ENCODE results near the gene PPFIA2. TPM values are rescaled to one million over a fixed set of nuclear protein-coding genes. Genes with fewer than 3 reads are reported as not detected.

Gene PPFIA2
- total and polyA plus RNA-seq, 3 donors from 2014 or later = 10.5 to 22.1 (median 18.3) TPM

DNA sequence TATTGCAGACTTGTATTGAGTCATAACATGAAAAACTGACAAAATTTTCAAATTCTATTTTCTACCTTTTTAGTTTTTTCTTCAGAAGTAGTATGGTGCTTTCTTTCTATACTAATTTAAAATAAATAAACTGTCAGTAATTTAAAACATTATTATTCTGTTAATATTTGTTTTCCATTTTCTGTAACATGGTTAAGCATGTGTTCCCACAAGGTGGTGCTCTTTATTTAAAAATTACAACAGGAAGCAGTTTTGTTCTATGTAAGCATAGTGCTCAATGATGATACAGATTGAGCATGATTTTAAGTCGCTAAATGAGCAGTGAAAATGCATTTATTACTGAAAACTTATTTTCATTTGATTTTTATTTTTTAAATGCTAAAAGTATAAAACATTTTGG is 114.6 kb downstream of the PPFIA2 start:
- H3K9me3 ChIP-seq = no peaks in the 10 kb centered on the region
- TF ChIP-seq CTCF (IDR thresholded peaks at IDR 0.05) = peak in 1 of 3 experiments; percentile 43
- no peak for TF ChIP-seq POLR2A (IDR thresholded peaks at IDR 0.05)

DNA sequence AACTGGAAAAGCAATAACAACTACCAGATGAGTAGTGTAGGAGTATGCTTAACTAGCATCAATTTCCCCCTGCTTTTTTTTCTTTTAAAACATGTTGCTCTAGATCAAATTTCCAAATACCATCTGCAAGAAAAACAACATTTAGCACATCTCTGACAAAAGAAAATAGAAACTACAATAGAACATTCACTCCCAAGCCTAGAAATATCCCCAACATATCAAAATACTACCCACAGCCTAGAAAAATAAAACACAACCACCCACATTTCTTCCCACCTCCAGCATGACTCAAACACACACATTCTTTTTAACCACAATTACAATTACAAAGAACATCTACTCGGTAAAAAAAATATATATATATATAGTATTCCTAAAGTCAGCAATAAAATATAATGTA is 120.0 kb downstream of the PPFIA2 start:
- TF ChIP-seq CTCF (IDR thresholded peaks at IDR 0.05) = no peak
- no peak for TF ChIP-seq POLR2A (IDR thresholded peaks at IDR 0.05)
- intact Hi-C loops (cut with DNase I; ENCODE audit: low total_unique reads) = no loop called here
- DNase-seq = no peak

More for the DNA sequence above, 114.6 kb downstream of the PPFIA2 start:
- Histone ChIP-seq H3K4me3 (no peak overlapping the region), H3K27ac (no peak overlapping the region), H3K27me3 (no peaks in the 10 kb centered on the region), H3K4me1 (no peaks in the 10 kb centered on the region), H3K36me3 (ENCODE audit: low read depth, missing control alignments) (no peaks in the 10 kb centered on the region)
- intact Hi-C loops (cut with DNase I; ENCODE audit: low total_unique reads) = loop anchor here (10.0 kb wide), 1 partner anchor 680 kb away; no protein-coding TSS in a partner anchor
- DNase-seq = no peak
- 24 to 25% methylated on average over 1 of the region's 1 CpG for WGBS, 2 donors

DNA sequence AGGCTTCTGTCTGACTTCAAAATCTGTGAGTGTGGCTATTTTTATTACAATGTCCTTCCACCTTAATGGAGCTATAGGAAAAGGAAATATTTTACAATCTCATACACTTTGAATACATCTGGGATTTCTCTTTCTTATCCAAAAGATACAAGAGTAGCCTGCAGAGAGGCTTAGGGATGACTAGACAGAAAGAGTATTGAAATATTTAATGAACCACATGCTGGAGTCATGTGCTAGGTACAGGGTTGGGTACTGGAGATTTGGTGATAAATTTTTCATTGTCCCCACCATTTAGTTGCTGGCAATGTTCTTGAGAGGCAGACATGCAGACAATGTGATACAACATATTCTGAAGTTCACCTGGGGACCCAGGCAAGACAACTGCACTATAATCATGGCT is 126.0 kb downstream of the PPFIA2 start:
- Histone ChIP-seq H3K27me3 (no peaks in the 10 kb centered on the region), H3K4me3 (no peak overlapping the region), H3K27ac (no peak overlapping the region), H3K9me3 (no peaks in the 10 kb centered on the region), H3K36me3 (ENCODE audit: low read depth, missing control alignments) (no peaks in the 10 kb centered on the region), H3K4me1 (no peaks in the 10 kb centered on the region)
- no peak for TF ChIP-seq POLR2A (IDR thresholded peaks at IDR 0.05)
- no peak for TF ChIP-seq CTCF (IDR thresholded peaks at IDR 0.05)
- intact Hi-C loops (cut with DNase I; ENCODE audit: low total_unique reads) = no loop called here
- DNase-seq = no peak

More for the DNA sequence above, 120.0 kb downstream of the PPFIA2 start:
- H3K27me3 ChIP-seq = no peaks in the 10 kb centered on the region
- 35 to 71% methylated on average over 1 of the region's 1 CpG for WGBS, 2 donors
- H3K4me3 ChIP-seq = no peak overlapping the region
- no peak overlapping the region for H3K27ac ChIP-seq
- H3K9me3 ChIP-seq = no peaks in the 10 kb centered on the region
- no peaks in the 10 kb centered on the region for H3K36me3 ChIP-seq (ENCODE audit: low read depth, missing control alignments)
- no peaks in the 10 kb centered on the region for H3K4me1 ChIP-seq

GRCh38 chr12:81627336-81628189 is 131.6 kb downstream of the PPFIA2 start:
- DNase-seq = peak; percentile 16
- TF ChIP-seq POLR2A (IDR thresholded peaks at IDR 0.05) (no peak), CTCF (IDR thresholded peaks at IDR 0.05) (peak; percentile 35 to 57 (median 35))
- Histone ChIP-seq H3K9me3 (no peaks in the 10 kb centered on the region), H3K4me1 (no peaks in the 10 kb centered on the region), H3K27ac (no peak overlapping the region), H3K36me3 (ENCODE audit: low read depth, missing control alignments) (no peaks in the 10 kb centered on the region), H3K27me3 (no peaks in the 10 kb centered on the region), H3K4me3 (no peak overlapping the region)
- 30 to 33% methylated on average over 4 of the region's 4 CpGs for WGBS, 2 donors
- intact Hi-C loops (cut with DNase I; ENCODE audit: low total_unique reads) = no loop called here

DNA sequence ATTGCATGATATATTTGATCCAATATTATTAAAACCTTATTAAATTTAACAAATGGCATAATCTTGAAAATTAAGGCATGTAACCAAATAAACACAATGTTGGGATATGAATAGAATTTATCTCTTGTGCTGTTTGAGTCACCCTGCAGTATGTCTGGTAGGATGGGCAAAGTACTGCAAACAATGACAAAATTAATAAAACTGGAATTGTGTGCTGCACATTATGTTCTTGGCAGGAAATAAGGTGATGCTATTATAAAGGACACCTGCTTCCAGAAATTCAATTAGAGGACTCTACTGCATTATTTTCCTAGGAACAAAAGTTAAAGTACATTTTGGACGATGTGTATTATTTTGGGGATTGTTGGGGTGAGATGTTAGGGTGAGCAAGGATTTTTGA is 132.7 kb downstream of the PPFIA2 start:
- Histone ChIP-seq H3K27me3 (no peaks in the 10 kb centered on the region), H3K27ac (no peak overlapping the region), H3K4me3 (no peak overlapping the region), H3K4me1 (no peaks in the 10 kb centered on the region), H3K36me3 (ENCODE audit: low read depth, missing control alignments) (no peaks in the 10 kb centered on the region), H3K9me3 (no peaks in the 10 kb centered on the region)
- WGBS, 2 donors = 44 to 46% methylated on average over 1 of the region's 1 CpG
- intact Hi-C loops (cut with DNase I; ENCODE audit: low total_unique reads) = no loop called here
- TF ChIP-seq POLR2A (IDR thresholded peaks at IDR 0.05) = no peak
- no peak for TF ChIP-seq CTCF (IDR thresholded peaks at IDR 0.05)
- no peak for DNase-seq
